Activated T-cell treated with anti-CD3 and anti-CD28 coated beads, Interleukin-2, amount 50 U/mL, for 24 hours (primary cell): ENCODE results near the gene OPN1MW2.
"Not testable (repeated sequence)": the region's sequence is repeated elsewhere in the genome, so short reads cannot be mapped to it uniquely, and the experiment has no call there.

Source experiments
- DNase-seq: peaks from one replicate; pipeline ENCODE4 v3.0.0-alpha.2; 2020
- H3K27ac Mint-ChIP-seq: 2 replicates; pipeline ENCODE4 v1.8.0; 2020; ENCODE audit warnings: mild to moderate bottlenecking, mixed read lengths
- H3K27me3 Mint-ChIP-seq: 2 replicates; pipeline ENCODE4 v1.8.0; 2020; ENCODE audit warnings: mixed read lengths
- H3K36me3 Mint-ChIP-seq: 2 replicates; pipeline ENCODE4 v1.8.0; 2020; ENCODE audit warnings: low read depth, mixed read lengths
- H3K4me1 Mint-ChIP-seq: 2 replicates; pipeline ENCODE4 v1.8.0; 2020; ENCODE audit warnings: low read depth, mixed read lengths
- H3K4me3 Mint-ChIP-seq: 2 replicates; pipeline ENCODE4 v1.8.0; 2020; ENCODE audit warnings: mild to moderate bottlenecking, moderate library complexity, mixed read lengths
- H3K9me3 Mint-ChIP-seq: 2 replicates; pipeline ENCODE4 v1.8.0; 2020; ENCODE audit warnings: mixed read lengths

The OPN1MW2 gene

DNA sequence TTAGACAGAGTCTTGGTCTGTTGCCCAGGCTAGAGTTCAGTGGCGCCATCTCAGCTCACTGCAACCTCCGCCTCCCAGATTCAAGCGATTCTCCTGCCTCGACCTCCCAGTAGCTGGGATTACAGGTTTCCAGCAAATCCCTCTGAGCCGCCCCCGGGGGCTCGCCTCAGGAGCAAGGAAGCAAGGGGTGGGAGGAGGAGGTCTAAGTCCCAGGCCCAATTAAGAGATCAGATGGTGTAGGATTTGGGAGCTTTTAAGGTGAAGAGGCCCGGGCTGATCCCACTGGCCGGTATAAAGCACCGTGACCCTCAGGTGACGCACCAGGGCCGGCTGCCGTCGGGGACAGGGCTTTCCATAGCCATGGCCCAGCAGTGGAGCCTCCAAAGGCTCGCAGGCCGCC lies at the start of gene OPN1MW2:
OPN1MW2 (plus strand) TSS at position 301 of the 400 bp plus-strand sequence; CDS start at position 361, 60 bp downstream.
- not testable (repeated sequence) for H3K4me3 Mint-ChIP-seq, H3K4me1 Mint-ChIP-seq, H3K36me3 Mint-ChIP-seq, DNase-seq, H3K27me3 Mint-ChIP-seq, H3K27ac Mint-ChIP-seq, H3K9me3 Mint-ChIP-seq

DNA sequence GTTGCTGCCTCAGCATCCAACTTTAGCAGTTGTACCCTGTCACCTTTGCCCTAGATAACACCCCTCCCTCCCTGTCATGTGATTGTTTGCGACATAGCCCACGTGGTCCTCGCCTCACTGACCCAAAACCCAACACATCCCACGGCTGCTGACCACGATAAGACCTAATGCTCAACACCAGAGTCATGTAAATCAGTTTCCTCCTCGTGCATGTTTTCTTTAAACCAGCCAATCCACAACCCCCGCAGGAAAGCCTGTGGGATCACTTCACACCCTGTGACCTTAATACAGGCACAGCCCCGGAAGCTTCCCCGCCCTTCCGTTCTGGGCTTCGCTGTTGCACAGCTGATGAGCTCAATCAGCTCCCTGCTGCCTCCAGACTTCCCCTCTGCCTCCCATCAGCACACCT lies 47.0 kb upstream of the OPN1MW2 start:
- not testable (repeated sequence) for H3K4me1 Mint-ChIP-seq, H3K27ac Mint-ChIP-seq, H3K9me3 Mint-ChIP-seq, H3K36me3 Mint-ChIP-seq, H3K27me3 Mint-ChIP-seq, DNase-seq, H3K4me3 Mint-ChIP-seq

DNA sequence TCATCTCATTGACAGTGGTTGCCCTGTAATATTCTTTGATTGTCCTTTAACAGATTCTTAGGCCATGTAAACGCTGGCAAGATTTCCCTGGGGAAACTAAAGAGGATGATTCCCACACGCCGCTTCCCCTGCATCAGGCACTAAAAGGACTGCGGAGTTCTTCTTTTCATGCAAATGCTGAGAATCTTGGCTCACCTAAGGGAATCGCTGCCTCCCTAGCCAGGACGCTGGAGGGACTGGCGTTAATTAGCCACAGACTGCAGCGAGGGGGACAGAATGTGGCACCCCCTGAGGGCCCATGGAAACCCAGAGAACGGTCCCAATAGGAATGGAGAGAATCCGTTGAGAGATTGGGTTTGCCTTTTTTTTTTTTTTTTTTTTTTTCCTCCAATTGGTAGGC lies 45.2 kb upstream of the OPN1MW2 start:
- H3K27me3 Mint-ChIP-seq, H3K4me1 Mint-ChIP-seq, DNase-seq, H3K4me3 Mint-ChIP-seq, H3K36me3 Mint-ChIP-seq, H3K9me3 Mint-ChIP-seq, H3K27ac Mint-ChIP-seq: not testable (repeated sequence)

DNA sequence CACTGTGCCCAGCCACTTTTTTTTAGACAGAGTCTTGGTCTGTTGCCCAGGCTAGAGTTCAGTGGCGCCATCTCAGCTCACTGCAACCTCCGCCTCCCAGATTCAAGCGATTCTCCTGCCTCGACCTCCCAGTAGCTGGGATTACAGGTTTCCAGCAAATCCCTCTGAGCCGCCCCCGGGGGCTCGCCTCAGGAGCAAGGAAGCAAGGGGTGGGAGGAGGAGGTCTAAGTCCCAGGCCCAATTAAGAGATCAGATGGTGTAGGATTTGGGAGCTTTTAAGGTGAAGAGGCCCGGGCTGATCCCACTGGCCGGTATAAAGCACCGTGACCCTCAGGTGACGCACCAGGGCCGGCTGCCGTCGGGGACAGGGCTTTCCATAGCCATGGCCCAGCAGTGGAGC lies 37.3 kb upstream of the OPN1MW2 start, which contains the start of gene OPN1MW:
OPN1MW (plus strand) TSS at position 301 of the 400 bp plus-strand sequence; CDS start at position 383, 82 bp downstream.
- not testable (repeated sequence) for H3K36me3 Mint-ChIP-seq, DNase-seq, H3K4me1 Mint-ChIP-seq, H3K27me3 Mint-ChIP-seq, H3K27ac Mint-ChIP-seq, H3K9me3 Mint-ChIP-seq, H3K4me3 Mint-ChIP-seq

GRCh38 chrX:154183794-154184193 lies 35.8 kb upstream of the OPN1MW2 start:
- not testable (repeated sequence) for H3K27me3 Mint-ChIP-seq, H3K4me1 Mint-ChIP-seq, H3K4me3 Mint-ChIP-seq, DNase-seq, H3K27ac Mint-ChIP-seq, H3K9me3 Mint-ChIP-seq, H3K36me3 Mint-ChIP-seq

- DNase-seq, H3K9me3 Mint-ChIP-seq, H3K27ac Mint-ChIP-seq, H3K36me3 Mint-ChIP-seq, H3K4me1 Mint-ChIP-seq, H3K4me3 Mint-ChIP-seq, H3K27me3 Mint-ChIP-seq: not testable (repeated sequence)
These were observed 26.7 kb upstream of the OPN1MW2 start for GRCh38 chrX:154192846-154193245.

DNA sequence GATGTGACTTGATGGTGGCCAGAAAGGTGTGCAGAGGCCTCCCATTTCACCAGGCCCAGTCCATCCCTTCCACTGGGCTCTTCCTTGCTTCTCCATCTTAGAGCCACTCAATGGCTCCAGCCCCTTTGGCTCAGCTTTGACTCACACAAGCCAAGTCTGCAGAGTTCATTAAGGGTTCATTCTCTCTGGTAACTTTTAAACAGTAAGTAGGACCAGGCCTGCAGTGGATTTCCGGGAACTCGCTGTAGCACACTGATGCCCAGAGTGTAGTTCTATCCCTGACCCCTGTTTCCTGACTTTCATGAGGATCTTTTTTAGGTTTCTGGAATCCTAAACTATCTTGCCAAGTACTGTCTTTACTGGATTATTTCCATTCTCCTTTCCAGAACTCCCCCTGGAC lies 25.2 kb upstream of the OPN1MW2 start:
- H3K4me1 Mint-ChIP-seq, DNase-seq, H3K36me3 Mint-ChIP-seq, H3K9me3 Mint-ChIP-seq, H3K27me3 Mint-ChIP-seq, H3K4me3 Mint-ChIP-seq, H3K27ac Mint-ChIP-seq: not testable (repeated sequence)

GRCh38 chrX:154196466-154196865 lies 23.1 kb upstream of the OPN1MW2 start:
- not testable (repeated sequence) for H3K36me3 Mint-ChIP-seq, DNase-seq, H3K4me3 Mint-ChIP-seq, H3K4me1 Mint-ChIP-seq, H3K9me3 Mint-ChIP-seq, H3K27me3 Mint-ChIP-seq, H3K27ac Mint-ChIP-seq

GRCh38 chrX:154209670-154210418 lies 9.7 kb upstream of the OPN1MW2 start:
- DNase-seq, H3K36me3 Mint-ChIP-seq, H3K27ac Mint-ChIP-seq, H3K27me3 Mint-ChIP-seq, H3K4me3 Mint-ChIP-seq, H3K9me3 Mint-ChIP-seq, H3K4me1 Mint-ChIP-seq: not testable (repeated sequence)

DNA sequence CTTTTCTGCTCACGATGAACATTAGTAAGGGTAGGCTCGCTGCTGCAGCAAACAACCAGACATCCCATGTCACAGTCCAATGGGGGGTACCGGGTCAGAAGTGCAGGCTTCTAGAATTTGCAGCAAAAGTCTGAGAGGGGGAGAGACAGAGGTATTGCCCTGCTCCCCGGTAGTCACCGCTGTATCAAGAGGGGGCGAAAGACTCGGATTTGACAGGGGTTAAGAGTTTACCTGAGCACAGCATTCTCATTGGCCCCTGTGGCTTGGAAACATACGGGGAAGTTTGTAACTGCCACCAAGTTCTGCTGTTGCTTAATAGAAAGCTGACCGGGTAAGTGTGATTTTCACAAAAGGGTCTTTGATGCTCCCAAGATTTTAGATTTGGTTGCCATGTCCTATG lies 8.5 kb upstream of the OPN1MW2 start:
- not testable (repeated sequence) for H3K4me3 Mint-ChIP-seq, H3K36me3 Mint-ChIP-seq, H3K27me3 Mint-ChIP-seq, H3K27ac Mint-ChIP-seq, H3K4me1 Mint-ChIP-seq, H3K9me3 Mint-ChIP-seq, DNase-seq

DNA sequence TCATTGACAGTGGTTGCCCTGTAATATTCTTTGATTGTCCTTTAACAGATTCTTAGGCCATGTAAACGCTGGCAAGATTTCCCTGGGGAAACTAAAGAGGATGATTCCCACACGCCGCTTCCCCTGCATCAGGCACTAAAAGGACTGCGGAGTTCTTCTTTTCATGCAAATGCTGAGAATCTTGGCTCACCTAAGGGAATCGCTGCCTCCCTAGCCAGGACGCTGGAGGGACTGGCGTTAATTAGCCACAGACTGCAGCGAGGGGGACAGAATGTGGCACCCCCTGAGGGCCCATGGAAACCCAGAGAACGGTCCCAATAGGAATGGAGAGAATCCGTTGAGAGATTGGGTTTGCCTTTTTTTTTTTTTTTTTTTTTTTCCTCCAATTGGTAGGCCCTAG lies 8.1 kb upstream of the OPN1MW2 start:
- not testable (repeated sequence) for H3K27me3 Mint-ChIP-seq, H3K27ac Mint-ChIP-seq, H3K36me3 Mint-ChIP-seq, H3K4me1 Mint-ChIP-seq, DNase-seq, H3K9me3 Mint-ChIP-seq, H3K4me3 Mint-ChIP-seq

DNA sequence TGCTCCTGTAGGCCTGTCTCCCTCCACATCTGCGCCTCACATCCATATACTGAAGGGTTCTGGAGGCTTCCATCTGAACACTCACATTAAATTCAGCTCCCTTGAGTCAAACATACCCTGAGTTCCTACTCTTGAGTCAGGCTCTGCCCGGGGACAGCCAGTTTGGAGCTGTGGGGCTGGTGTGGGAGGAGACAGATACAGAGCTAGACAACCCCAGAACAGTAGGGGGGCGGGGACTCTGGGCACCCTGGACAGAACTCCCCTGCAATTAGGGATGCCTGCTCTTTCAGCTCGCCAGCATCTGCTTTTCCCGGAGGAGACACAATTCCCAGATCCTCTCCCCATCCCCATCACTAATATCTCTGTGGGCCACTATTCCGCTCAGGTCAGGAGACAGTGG lies 5.7 kb downstream of the OPN1MW2 start:
- DNase-seq, H3K36me3 Mint-ChIP-seq, H3K4me3 Mint-ChIP-seq, H3K9me3 Mint-ChIP-seq, H3K27me3 Mint-ChIP-seq, H3K4me1 Mint-ChIP-seq, H3K27ac Mint-ChIP-seq: not testable (repeated sequence)

- not testable (repeated sequence) for H3K27me3 Mint-ChIP-seq, H3K27ac Mint-ChIP-seq, DNase-seq, H3K4me3 Mint-ChIP-seq, H3K9me3 Mint-ChIP-seq, H3K36me3 Mint-ChIP-seq, H3K4me1 Mint-ChIP-seq
These were observed 7.2 kb downstream of the OPN1MW2 start for GRCh38 chrX:154226706-154227105.

DNA sequence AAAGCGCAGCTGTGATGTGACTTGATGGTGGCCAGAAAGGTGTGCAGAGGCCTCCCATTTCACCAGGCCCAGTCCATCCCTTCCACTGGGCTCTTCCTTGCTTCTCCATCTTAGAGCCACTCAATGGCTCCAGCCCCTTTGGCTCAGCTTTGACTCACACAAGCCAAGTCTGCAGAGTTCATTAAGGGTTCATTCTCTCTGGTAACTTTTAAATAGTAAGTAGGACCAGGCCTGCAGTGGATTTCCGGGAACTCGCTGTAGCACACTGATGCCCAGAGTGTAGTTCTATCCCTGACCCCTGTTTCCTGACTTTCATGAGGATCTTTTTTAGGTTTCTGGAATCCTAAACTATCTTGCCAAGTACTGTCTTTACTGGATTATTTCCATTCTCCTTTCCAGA lies 11.9 kb downstream of the OPN1MW2 start:
- not testable (repeated sequence) for H3K27me3 Mint-ChIP-seq, H3K9me3 Mint-ChIP-seq

DNA sequence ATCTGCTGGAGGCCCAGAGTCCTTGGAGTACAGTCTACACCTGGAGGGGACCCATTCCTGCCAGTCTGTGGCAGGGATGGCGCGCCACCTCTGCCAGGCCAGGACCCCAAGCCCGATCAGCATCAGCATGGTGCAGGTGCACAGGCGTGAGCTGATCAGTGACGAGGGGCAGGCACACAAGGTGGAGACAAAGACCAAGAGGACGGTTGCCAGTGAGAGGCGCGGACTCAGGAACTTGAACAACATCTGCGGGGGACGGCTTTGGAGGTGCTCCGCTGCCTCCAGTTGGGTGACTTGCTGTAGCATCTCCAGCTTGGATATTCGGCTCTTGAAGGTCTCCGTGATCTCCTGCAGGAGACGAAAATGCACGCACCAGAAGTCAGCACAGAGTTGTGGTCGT lies 14.1 kb downstream of the OPN1MW2 start:
- H3K9me3 Mint-ChIP-seq, H3K27me3 Mint-ChIP-seq, H3K4me1 Mint-ChIP-seq, H3K4me3 Mint-ChIP-seq, H3K36me3 Mint-ChIP-seq, DNase-seq, H3K27ac Mint-ChIP-seq: not testable (repeated sequence)

More for the DNA sequence above, 11.9 kb downstream of the OPN1MW2 start:
- H3K36me3 Mint-ChIP-seq, DNase-seq, H3K27ac Mint-ChIP-seq, H3K4me1 Mint-ChIP-seq, H3K4me3 Mint-ChIP-seq: not testable (repeated sequence)
